CD4-positive, alpha-beta T cell treated with Interleukin-12 subunit alpha and Interleukin-12 subunit beta, for 1 hour (primary cell): ENCODE results near the gene CD52.

Experiments used
- DNase-seq: peaks from one replicate; pipeline ENCODE4 v3.0.0-alpha.2; 2020

CD52 gene

DNA sequence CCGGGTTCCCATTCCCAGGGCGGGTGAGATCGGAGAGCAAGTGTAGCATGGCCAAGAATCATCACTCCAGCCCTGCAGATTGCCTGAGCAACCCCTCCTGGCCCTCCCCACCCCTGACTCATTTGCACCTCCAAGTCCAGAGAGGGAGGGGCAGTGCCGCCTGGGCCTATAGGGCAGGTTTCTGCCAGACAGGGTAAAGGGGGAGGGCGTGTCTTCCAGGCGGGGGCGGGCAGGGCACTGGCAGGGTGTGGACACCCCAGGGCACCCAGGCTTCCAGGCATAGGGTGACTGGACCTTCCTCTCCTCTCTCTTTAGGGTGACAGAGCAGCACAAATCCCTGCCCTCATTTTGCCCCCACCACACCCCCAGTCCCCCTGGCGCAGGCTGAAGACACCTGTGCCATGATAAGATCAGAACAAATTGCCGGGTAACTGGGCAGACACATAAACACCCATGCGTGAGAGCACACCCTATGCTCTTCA lies 39.4 kb downstream of the CD52 start:
- no peak for DNase-seq

DNA sequence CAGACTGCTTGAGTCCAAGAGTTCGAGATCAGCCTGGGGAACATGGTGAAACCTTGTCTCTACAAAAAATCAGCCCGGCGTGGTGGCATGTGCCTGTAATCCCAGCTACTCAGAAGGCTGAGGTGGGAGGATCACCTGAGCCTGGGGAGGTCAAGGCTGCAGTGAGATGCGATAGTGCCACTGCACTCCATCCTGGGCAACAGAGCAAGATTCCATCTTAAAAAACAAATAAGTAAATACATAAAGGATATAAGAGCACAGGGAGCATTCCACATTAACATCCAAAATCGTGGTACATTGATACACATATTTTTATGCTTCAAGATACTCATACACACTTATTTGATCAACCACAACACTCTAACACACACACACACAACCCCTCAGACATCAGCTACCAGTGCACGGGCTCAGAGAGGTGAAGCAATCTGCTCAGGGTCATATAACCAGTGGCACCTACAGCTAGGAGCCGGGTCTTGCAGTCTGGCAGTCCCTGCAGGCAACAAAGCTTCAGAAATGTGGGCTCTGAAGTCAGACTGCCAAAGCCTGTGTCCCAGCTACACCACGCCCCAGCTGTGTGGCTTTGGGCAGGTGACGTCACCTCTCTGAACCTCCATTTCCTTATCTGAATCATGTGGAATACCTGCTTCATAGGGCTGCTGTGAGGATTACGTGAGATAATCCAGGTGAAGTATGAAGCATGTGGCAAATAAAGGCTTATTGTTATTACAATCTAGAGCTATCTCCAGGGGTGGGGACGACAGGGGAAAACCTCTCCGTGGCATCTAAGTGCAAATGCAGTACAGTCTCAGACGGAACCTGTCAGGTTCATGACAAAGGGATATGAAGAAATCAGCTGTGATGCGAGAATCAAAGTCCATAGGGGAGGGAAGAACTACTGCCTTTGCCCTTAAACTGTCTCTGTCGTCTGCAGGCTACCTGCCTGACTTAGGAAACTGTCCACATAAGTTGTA lies 40.9 kb downstream of the CD52 start:
- DNase-seq = peak; percentile 79

DNA sequence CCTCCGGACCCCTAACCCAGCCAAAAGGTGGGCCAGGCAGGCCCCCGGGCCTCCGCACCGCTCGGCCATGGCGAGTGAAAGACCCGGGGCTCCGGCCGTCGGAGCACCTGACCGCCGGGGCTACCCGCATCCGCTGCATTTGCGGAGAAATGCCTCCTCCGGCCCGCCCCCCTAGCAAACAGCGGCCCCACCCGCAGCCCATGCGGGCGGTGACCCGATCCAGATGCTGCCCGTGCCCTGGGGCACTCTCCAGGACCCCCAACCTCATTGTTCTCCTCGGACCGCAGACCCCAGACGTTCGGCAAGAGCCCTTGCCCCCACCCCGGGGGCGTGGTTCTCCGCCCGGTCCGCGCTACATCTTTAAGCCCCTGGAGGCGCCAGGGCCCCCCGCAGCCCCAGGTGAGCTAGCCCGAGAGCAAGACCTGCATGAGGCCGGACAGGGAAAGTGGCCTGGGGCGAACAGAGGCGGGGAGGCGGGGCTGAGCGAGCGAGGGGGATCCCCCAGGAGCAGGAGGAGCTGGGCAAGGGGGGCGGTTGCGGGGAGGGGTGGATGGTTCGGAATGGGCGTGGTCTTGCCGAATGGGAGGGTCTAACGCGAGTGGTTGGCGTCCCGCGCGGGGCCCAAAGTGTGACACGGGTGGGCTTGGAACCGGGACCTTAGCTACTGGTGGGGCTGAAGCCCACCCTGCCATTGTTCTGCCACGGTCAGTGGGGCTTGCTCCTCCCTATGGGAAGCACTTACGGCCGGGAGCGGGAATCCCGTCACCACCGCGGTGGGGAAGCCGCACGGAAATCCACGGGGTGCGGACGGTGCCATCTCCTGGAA lies 42.4 kb downstream of the CD52 start:
- peak; percentile 67 for DNase-seq

DNA sequence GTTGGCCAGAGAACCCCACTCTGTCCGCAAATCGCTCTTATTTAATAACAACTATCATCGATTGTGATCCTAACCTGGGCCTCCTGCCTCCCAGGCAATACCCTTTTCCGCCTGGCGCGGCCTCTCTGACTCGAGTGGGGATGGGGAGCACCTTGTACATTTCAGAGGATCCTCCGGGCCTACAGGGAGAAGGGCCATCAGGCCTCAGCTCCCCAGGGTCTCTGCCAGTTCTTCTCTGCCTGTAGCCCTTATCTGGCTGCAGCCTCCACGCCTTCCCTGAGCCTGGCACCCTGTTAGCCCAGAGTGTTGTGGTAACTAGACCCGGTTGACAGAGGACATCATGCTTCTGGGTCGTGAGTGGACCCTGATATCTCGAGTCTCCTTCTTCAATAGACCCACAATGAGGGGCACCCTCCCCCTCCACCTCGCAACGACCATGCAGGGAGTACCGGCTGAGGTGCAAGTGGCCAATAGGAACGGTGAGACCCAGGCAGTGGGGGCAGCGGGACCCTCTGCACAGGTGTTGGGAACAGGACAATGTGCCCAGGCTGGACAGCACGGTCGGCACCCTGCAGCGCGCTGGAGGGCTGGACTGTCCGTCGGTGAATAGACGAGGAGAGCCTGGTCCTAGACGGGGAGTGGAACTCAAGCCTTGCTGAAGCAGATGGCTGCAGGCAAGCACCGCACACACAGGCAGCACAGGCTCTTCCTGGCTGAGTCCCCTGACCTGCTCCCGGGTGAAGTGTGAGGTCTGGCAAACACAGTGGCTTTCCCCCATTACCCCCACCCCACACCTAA lies 43.2 kb downstream of the CD52 start:
- DNase-seq = no peak

- no peak for DNase-seq
Observed at GRCh38 chr1:26361605-26362122, 43.9 kb downstream of the CD52 start.

GRCh38 chr1:26362331-26362730 lies 44.6 kb downstream of the CD52 start:
- DNase-seq = no peak

GRCh38 chr1:26363549-26364448 lies 46.0 kb downstream of the CD52 start:
- peak; percentile 86 for DNase-seq

DNA sequence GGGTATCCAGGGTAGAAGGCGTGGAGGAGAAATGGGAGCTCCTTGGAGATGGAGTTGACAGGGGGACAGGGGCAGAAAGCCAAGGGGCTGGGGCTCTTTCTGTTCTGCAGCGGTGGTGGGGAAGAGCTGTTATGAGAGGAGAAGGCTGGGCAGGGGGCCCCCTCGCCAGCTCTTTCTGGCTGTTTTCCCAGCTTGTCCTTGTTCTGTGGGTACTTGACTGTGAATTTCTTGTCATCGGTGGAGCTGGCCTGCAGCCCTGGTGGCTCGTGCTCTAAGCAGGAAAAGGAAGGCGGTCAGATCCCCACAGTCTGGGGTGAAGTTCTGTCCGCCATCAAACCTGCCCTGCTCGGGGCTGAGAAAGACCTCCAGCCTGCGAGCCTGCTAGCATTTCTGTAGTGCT lies 47.2 kb downstream of the CD52 start:
- DNase-seq = no peak

DNA sequence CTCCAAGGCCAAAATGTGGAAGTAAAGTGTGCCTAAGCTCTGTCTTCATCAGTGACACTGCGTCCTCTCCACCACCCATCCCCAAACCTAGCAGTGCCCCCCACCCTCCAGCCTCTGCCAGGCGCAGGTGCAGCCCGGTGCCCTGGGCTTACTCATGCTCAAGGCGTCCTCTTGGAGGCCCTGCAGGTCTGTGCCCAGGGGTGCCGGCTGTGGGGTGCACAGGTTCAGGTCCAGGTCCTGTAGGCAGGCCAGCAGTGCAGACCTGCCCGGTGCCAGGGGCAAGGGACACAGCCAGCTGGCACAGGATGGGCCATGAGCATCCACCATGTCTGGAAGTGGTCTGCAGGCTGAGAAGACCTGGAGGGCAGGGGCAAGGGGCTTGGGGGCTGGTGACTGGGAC lies 49.7 kb downstream of the CD52 start:
- DNase-seq = no peak

GRCh38 chr1:26368006-26368405 lies 50.2 kb downstream of the CD52 start:
- no peak for DNase-seq

- DNase-seq = no peak
Observed at GRCh38 chr1:26368486-26368885, 50.7 kb downstream of the CD52 start.
